ENCODE results near the gene ATXN7L1.

Gene ATXN7L1

DNA sequence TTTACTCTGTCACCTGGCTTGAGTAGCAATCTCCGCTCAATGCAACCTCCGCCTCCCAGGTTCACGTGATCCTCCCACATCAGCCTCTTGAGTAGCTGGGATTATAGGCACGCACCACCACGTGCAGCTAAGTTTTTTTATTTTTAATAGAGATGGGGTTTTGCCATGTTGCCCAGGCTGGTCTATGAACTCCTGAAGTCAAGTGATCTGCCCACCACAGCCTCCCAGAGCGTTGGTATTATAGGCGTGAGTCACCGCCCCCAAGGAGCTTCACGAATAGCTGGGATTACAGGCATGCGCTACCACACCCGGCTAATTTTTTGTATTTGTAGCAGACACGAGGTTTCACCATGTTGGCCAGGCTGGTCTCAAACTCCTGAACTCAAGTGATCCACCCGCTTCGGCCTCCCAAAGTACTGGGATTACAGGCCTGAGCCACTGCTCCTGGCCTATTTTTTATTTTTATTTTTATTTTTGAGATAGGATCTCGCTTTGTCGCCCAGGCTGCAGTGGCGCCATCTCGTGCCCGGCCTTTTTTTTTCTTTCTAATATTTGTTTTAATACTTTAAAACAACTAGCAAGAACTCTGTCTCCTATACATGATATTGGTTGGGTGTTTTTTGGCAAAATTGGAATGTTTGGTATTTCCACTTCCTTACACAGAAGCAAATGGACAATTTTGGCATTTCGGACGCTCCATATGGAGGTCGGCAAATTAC, 296.2 kb downstream of the ATXN7L1 start:
- Mint-ChIP-seq H3K27me3 (ENCODE audit: low read depth, poor library complexity) (peaks cover 4% of the 10 kb centered on the region), H3K9me3 (peaks cover 17% of the 10 kb centered on the region), H3K4me3 (peak overlapping the region; percentile 81), H3K36me3 (ENCODE audit: low read depth) (no peaks in the 10 kb centered on the region), H3K27ac (no peak overlapping the region), H3K4me1 (peaks cover 20% of the 10 kb centered on the region)
- TF ChIP-seq, protein P1, sequence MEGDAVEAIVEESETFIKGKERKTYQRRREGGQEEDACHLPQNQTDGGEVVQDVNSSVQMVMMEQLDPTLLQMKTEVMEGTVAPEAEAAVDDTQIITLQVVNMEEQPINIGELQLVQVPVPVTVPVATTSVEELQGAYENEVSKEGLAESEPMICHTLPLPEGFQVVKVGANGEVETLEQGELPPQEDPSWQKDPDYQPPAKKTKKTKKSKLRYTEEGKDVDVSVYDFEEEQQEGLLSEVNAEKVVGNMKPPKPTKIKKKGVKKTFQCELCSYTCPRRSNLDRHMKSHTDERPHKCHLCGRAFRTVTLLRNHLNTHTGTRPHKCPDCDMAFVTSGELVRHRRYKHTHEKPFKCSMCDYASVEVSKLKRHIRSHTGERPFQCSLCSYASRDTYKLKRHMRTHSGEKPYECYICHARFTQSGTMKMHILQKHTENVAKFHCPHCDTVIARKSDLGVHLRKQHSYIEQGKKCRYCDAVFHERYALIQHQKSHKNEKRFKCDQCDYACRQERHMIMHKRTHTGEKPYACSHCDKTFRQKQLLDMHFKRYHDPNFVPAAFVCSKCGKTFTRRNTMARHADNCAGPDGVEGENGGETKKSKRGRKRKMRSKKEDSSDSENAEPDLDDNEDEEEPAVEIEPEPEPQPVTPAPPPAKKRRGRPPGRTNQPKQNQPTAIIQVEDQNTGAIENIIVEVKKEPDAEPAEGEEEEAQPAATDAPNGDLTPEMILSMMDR (IDR thresholded peaks at IDR 0.05), result no peak
- DNase-seq, result no peak

DNA sequence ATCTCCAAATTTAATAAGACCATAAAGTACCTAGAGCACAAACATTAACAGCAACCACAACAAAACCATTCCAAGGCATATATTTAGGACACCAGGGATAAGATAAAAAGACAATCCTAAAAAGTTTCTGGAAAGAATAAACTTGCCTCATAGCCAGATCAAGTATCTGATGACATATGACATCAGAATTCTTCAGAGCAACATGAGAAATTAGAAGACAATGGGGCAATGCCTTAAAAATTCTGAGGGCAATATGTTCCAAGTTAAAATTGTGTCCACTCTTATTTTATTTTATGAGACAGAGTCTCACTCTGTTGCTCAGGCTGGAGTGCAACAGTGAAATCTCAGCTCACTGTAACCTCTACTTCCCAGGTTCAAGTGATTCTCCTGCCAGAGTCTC, 297.9 kb downstream of the ATXN7L1 start:
- peaks cover 4% of the 10 kb centered on the region for H3K27me3 Mint-ChIP-seq (ENCODE audit: low read depth, poor library complexity)
- TF ChIP-seq, protein P1 (IDR thresholded peaks at IDR 0.05), result no peak
- H3K4me1 Mint-ChIP-seq, result peaks cover 20% of the 10 kb centered on the region
- DNase-seq, result no peak
- no peak overlapping the region for H3K27ac Mint-ChIP-seq
- peaks cover 7% of the 10 kb centered on the region for H3K9me3 Mint-ChIP-seq
- H3K36me3 Mint-ChIP-seq (ENCODE audit: low read depth), result peaks cover 4% of the 10 kb centered on the region
- no peak overlapping the region for H3K4me3 Mint-ChIP-seq

DNA sequence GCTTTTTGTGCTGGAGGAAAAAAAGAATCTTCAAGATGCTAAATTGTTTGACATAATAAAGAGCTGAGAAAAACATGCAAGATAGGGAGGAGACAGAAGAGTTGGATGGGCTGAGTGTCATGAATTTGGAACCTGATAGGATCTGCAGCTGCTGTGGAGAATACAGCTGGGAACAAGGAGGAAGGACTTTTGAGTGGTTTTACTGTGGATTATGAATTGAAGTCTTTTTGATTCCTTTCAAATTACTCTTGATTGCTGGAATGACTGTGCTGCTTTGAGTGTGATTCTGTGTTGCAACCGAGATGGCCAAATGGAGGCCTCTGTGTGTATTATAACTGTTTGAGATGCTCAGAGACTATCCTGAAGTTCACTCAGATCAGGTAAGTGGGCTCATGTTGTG, 299.1 kb downstream of the ATXN7L1 start:
- peaks cover 7% of the 10 kb centered on the region for H3K9me3 Mint-ChIP-seq
- peaks cover 5% of the 10 kb centered on the region for H3K36me3 Mint-ChIP-seq (ENCODE audit: low read depth)
- DNase-seq, result no peak
- H3K27ac Mint-ChIP-seq, result no peak overlapping the region
- H3K4me3 Mint-ChIP-seq, result no peak overlapping the region
- TF ChIP-seq, protein P1 (IDR thresholded peaks at IDR 0.05), result no peak
- H3K27me3 Mint-ChIP-seq (ENCODE audit: low read depth, poor library complexity), result peaks cover 4% of the 10 kb centered on the region
- peaks cover 17% of the 10 kb centered on the region for H3K4me1 Mint-ChIP-seq

DNA sequence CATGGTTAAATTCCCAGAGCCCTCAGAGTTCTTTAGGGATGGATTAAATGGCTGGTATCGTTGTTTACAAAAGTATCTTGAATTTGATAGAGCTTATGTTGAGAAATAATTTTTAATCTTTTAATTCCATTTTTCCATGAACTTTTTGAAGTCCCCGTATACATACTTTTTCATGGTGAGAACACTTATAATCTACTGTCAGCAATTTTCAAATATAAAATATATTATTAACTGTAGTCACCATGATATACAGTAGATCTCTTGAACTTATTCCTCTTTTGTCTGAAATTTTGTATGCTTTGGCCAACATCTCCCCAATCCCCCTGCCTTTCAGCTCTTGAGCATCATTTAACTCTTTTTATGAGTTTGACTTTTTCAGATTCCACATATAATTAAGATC, 304.5 kb downstream of the ATXN7L1 start:
- H3K9me3 Mint-ChIP-seq, result peaks cover 4% of the 10 kb centered on the region
- H3K4me3 Mint-ChIP-seq, result no peak overlapping the region
- H3K4me1 Mint-ChIP-seq, result no peaks in the 10 kb centered on the region
- H3K27me3 Mint-ChIP-seq (ENCODE audit: low read depth, poor library complexity), result no peaks in the 10 kb centered on the region
- DNase-seq, result no peak
- no peak overlapping the region for H3K27ac Mint-ChIP-seq
- TF ChIP-seq, protein P1 (IDR thresholded peaks at IDR 0.05), result no peak
- peaks cover 26% of the 10 kb centered on the region for H3K36me3 Mint-ChIP-seq (ENCODE audit: low read depth)

DNA sequence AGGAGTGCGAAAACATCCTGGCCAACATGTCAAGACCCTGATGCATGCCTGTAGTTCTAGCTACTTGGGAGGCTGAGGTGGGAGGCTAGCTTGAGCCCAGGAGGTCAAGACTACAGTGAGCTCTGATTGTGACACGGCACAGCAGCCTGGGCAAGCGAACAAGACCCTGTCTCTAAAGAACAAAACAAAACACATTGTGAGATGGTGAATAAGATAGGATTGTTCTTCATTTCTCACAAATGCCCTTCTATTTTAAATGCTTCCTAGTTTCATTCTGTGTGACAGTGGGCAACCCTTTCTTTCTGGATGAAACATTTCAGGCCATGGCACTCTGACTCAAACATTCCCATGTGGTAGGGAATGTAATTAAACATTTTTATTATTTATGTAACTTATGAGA, 308.6 kb downstream of the ATXN7L1 start:
- TF ChIP-seq, protein P1 (IDR thresholded peaks at IDR 0.05), result no peak
- no peaks in the 10 kb centered on the region for H3K27me3 Mint-ChIP-seq (ENCODE audit: low read depth, poor library complexity)
- no peak for DNase-seq
- H3K4me1 Mint-ChIP-seq, result no peaks in the 10 kb centered on the region
- peaks cover 59% of the 10 kb centered on the region for H3K36me3 Mint-ChIP-seq (ENCODE audit: low read depth)
- no peak overlapping the region for H3K27ac Mint-ChIP-seq
- no peaks in the 10 kb centered on the region for H3K9me3 Mint-ChIP-seq
- no peak overlapping the region for H3K4me3 Mint-ChIP-seq

DNA sequence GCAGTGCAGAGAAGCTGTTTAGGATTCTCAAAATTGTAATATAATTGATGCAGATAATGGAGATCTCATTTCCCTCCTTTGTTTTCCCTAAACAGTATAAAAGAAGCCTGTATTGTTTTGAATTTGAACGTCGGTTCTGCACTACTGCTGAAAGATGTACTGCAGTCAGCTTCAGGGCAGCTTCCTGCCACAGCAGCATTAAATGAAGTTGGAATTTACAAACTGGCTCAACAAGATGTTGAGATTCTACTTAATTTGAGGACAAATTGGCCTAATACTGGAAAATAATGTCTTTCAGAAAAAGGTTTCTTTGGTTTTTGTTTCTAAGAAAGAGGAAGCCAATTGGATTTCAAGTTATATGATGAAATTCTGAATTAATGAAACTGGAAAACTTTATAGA, 309.4 kb downstream of the ATXN7L1 start:
- Mint-ChIP-seq H3K36me3 (ENCODE audit: low read depth) (peaks cover 64% of the 10 kb centered on the region), H3K4me3 (no peak overlapping the region), H3K27ac (no peak overlapping the region), H3K9me3 (no peaks in the 10 kb centered on the region), H3K4me1 (no peaks in the 10 kb centered on the region), H3K27me3 (ENCODE audit: low read depth, poor library complexity) (no peaks in the 10 kb centered on the region)
- TF ChIP-seq, protein P1 (IDR thresholded peaks at IDR 0.05), result no peak
- DNase-seq, result no peak

All from nephron progenitor cell (in vitro differentiated cells).